Muscle layer of colon (tissue), 2 donors: ENCODE measurements around the gene CST2.
"Not testable (repeated sequence)": the region's sequence is repeated elsewhere in the genome, so short reads cannot be mapped to it uniquely, and the experiment has no call there.

Experiments used
- H3K27ac ChIP-seq: one replicate; pipeline ENCODE4 v1.7.0; 2013; ENCODE audit warnings: low read depth, mild to moderate bottlenecking, low read length, moderate library complexity
- H3K27me3 ChIP-seq, 2 donors: one replicate each; pipeline ENCODE4 v1.7.0; 2013; ENCODE audit warnings: low read length in 2 of 2, mild to moderate bottlenecking in 2 of 2; ENCODE audit not compliant: insufficient read depth in 2 of 2, control insufficient read depth in 1 of 2
- H3K36me3 ChIP-seq: one replicate; pipeline ENCODE4 v1.7.0; 2013; ENCODE audit warnings: mild to moderate bottlenecking, low read length; ENCODE audit not compliant: insufficient read depth
- H3K4me1 ChIP-seq: one replicate; pipeline ENCODE4 v1.7.0; 2013; ENCODE audit warnings: mild to moderate bottlenecking, low read length; ENCODE audit not compliant: insufficient read depth
- H3K4me3 ChIP-seq, 2 donors: one replicate each; pipeline ENCODE4 v1.7.0; 2013; ENCODE audit warnings: low read length in 2 of 2, low read depth in 1 of 2, mild to moderate bottlenecking in 1 of 2, moderate library complexity in 1 of 2
- H3K9ac ChIP-seq: one replicate; pipeline ENCODE4 v1.7.0; 2013; ENCODE audit warnings: low read length
- H3K9me3 ChIP-seq: one replicate; pipeline ENCODE4 v1.7.0; 2013; ENCODE audit warnings: mild to moderate bottlenecking, low read length
- donor health status: abdominal sarcoma.
- donor health status: Adenocarcinoma of cecum.

The CST2 gene

GRCh38 chr20:23856736-23857135, 30.2 kb upstream of the CST2 start:
- Histone ChIP-seq H3K9me3 (no peaks in the 10 kb centered on the region), H3K36me3 (no peaks in the 10 kb centered on the region), H3K4me3 (no peak overlapping the region), H3K27ac (no peak overlapping the region), H3K4me1 (no peaks in the 10 kb centered on the region), H3K9ac (no peak overlapping the region), H3K27me3 (no peaks in the 10 kb centered on the region)

GRCh38 chr20:23856226-23856625, 29.7 kb upstream of the CST2 start:
- Histone ChIP-seq H3K27ac (no peak overlapping the region), H3K9ac (no peak overlapping the region), H3K27me3 (no peaks in the 10 kb centered on the region), H3K4me1 (no peaks in the 10 kb centered on the region), H3K36me3 (no peaks in the 10 kb centered on the region), H3K9me3 (no peaks in the 10 kb centered on the region), H3K4me3 (no peak overlapping the region)

GRCh38 chr20:23841693-23842092, 15.2 kb upstream of the CST2 start:
- no peak overlapping the region for H3K27ac ChIP-seq
- H3K9me3 ChIP-seq, result no peaks in the 10 kb centered on the region
- H3K27me3 ChIP-seq, result no peaks in the 10 kb centered on the region
- no peak overlapping the region for H3K4me3 ChIP-seq
- no peaks in the 10 kb centered on the region for H3K36me3 ChIP-seq
- no peaks in the 10 kb centered on the region for H3K4me1 ChIP-seq
- no peak overlapping the region for H3K9ac ChIP-seq

GRCh38 chr20:23835716-23836115, 9.2 kb upstream of the CST2 start:
- no peaks in the 10 kb centered on the region for H3K9me3 ChIP-seq
- H3K27me3 ChIP-seq, result no peaks in the 10 kb centered on the region
- no peaks in the 10 kb centered on the region for H3K4me1 ChIP-seq
- no peak overlapping the region for H3K4me3 ChIP-seq
- no peaks in the 10 kb centered on the region for H3K36me3 ChIP-seq
- H3K27ac ChIP-seq, result no peak overlapping the region
- H3K9ac ChIP-seq, result no peak overlapping the region

- no peak overlapping the region for H3K9ac ChIP-seq
- H3K4me1 ChIP-seq, result no peaks in the 10 kb centered on the region
- no peaks in the 10 kb centered on the region for H3K9me3 ChIP-seq
- H3K4me3 ChIP-seq, result no peak overlapping the region
- H3K27me3 ChIP-seq, result no peaks in the 10 kb centered on the region
- no peaks in the 10 kb centered on the region for H3K36me3 ChIP-seq
- H3K27ac ChIP-seq, result no peak overlapping the region
These were observed 6.4 kb upstream of the CST2 start for GRCh38 chr20:23832775-23833513.

- not testable (repeated sequence) for H3K9me3 ChIP-seq, H3K4me1 ChIP-seq, H3K9ac ChIP-seq, H3K27me3 ChIP-seq, H3K36me3 ChIP-seq, H3K4me3 ChIP-seq, H3K27ac ChIP-seq
These were observed 5.4 kb upstream of the CST2 start for GRCh38 chr20:23831961-23832360.

GRCh38 chr20:23823621-23824324, 2.8 kb downstream of the CST2 start:
- Histone ChIP-seq H3K36me3 (no peaks in the 10 kb centered on the region), H3K27ac (no peak overlapping the region)

GRCh38 chr20:23823111-23823510, 3.4 kb downstream of the CST2 start:
- no peaks in the 10 kb centered on the region for H3K27me3 ChIP-seq
- H3K9ac ChIP-seq, result no peak overlapping the region
- H3K27ac ChIP-seq, result no peak overlapping the region
- H3K4me1 ChIP-seq, result no peaks in the 10 kb centered on the region
- H3K4me3 ChIP-seq, result no peak overlapping the region
- H3K36me3 ChIP-seq, result no peaks in the 10 kb centered on the region
- no peaks in the 10 kb centered on the region for H3K9me3 ChIP-seq

More at GRCh38 chr20:23823621-23824324, 2.8 kb downstream of the CST2 start:
- no peak overlapping the region for H3K9ac ChIP-seq
- no peaks in the 10 kb centered on the region for H3K27me3 ChIP-seq
- H3K4me3 ChIP-seq, result no peak overlapping the region
- H3K4me1 ChIP-seq, result no peaks in the 10 kb centered on the region
- H3K9me3 ChIP-seq, result no peaks in the 10 kb centered on the region

- Histone ChIP-seq H3K4me1 (no peaks in the 10 kb centered on the region), H3K36me3 (no peaks in the 10 kb centered on the region), H3K27me3 (no peaks in the 10 kb centered on the region), H3K27ac (no peak overlapping the region), H3K9ac (no peak overlapping the region), H3K9me3 (no peaks in the 10 kb centered on the region), H3K4me3 (no peak overlapping the region)
These were observed 6.0 kb downstream of the CST2 start for GRCh38 chr20:23820493-23820892.

GRCh38 chr20:23811559-23811958, 15.0 kb downstream of the CST2 start:
- H3K4me3 ChIP-seq, H3K36me3 ChIP-seq, H3K9ac ChIP-seq, H3K9me3 ChIP-seq, H3K27ac ChIP-seq, H3K4me1 ChIP-seq, H3K27me3 ChIP-seq: not testable (repeated sequence)

GRCh38 chr20:23810349-23810748, 16.2 kb downstream of the CST2 start:
- H3K36me3 ChIP-seq, H3K4me3 ChIP-seq, H3K9me3 ChIP-seq, H3K27ac ChIP-seq, H3K27me3 ChIP-seq, H3K4me1 ChIP-seq, H3K9ac ChIP-seq: not testable (repeated sequence)

- Histone ChIP-seq H3K36me3 (no peaks in the 10 kb centered on the region), H3K9me3 (no peaks in the 10 kb centered on the region), H3K27me3 (no peaks in the 10 kb centered on the region), H3K4me1 (no peaks in the 10 kb centered on the region), H3K4me3 (no peak overlapping the region), H3K9ac (no peak overlapping the region), H3K27ac (no peak overlapping the region)
These were observed 25.7 kb downstream of the CST2 start for GRCh38 chr20:23800865-23801264.
